K562 (cell line): Measurements from ENCODE around the gene CHML. TPM values are rescaled to one million over a fixed set of nuclear protein-coding genes. Genes with fewer than 3 reads are reported as not detected.

ENCODE experiments used
- ATAC-seq: fragments of 200-7000 bp; cut with Tn5 transposase; 3 replicates; pipeline ENCODE4 v1.9.1; 2020; ENCODE audit warnings: moderate library complexity
- BruUV-seq: library from RNA; stranded (reverse); fragments of 400-500 nt; replicated peaks from 2 replicates; lab custom pipeline; 2021; lab: Mats Ljungman, UMichigan
- CTCF ChIA-PET: fragments of 300-600 bp; formaldehyde crosslinking; extraction: SDS; loops from one replicate; lab custom pipeline; 2021; ENCODE audit warnings: low intra/inter-chr PET ratio; lab: Yijun Ruan, JAX
- POLR2A ChIA-PET: fragments of 300-600, 350-650 bp; sonication (Branson Sonifier 250); formaldehyde crosslinking; extraction: SDS; loops from one replicate; lab custom pipeline; 2021; ENCODE audit warnings: antibody characterized with exemption, inconsistent platforms; lab: Yijun Ruan, JAX
- DNase-seq, 4 experiments: peaks; one replicate each; pipeline versions ENCODE4 v3.0.0 to v3.0.0-alpha.2; 2011 to 2018; ENCODE audit warnings: low spot score in 3 of 4, mixed read lengths in 3 of 4; ENCODE audit errors: extremely low read depth in 1 of 4
- FAIRE-seq: peaks from 2 replicates; lab custom pipeline; 2011; peaks lifted over from hg19 to GRCh38; lab: Jason Lieb, UNC
- H2AFZ ChIP-seq: 2 replicates; pipeline ENCODE4 v1.6.0; 2011; ENCODE audit warnings: low read depth, low read length, control low read depth, inconsistent platforms
- H3K27ac ChIP-seq: fragments of 200-600 bp; 3 replicates; pipeline ENCODE4 v1.8.0; 2011; ENCODE audit warnings: low read depth, mild to moderate bottlenecking, control low read depth, inconsistent platforms, low read length, moderate library complexity, mixed read lengths; ENCODE audit errors: extremely low read depth
- H3K27me3 ChIP-seq, 2 experiments: fragments of 300-600 bp in 1 of 2; 2 replicates in 1 of 2; 3 replicates in 1 of 2; pipeline versions ENCODE4 v1.6.0 to v1.8.0; 2011; ENCODE audit warnings: inconsistent platforms in 2 of 2, low read length in 2 of 2, mild to moderate bottlenecking in 1 of 2, mixed read lengths in 1 of 2, moderate library complexity in 1 of 2; ENCODE audit not compliant: control insufficient read depth in 2 of 2, insufficient read depth in 2 of 2
- H3K36me3 ChIP-seq: fragments of 300-600 bp; 3 replicates; pipeline ENCODE4 v1.8.0; 2011; ENCODE audit warnings: mild to moderate bottlenecking, low read length, inconsistent platforms; ENCODE audit not compliant: control insufficient read depth, insufficient read depth
- H3K4me1 ChIP-seq, 2 experiments: fragments of 200-600 bp in 1 of 2; replicated peaks in 1 of 2; 2 replicates in 1 of 2; 3 replicates in 1 of 2; pipeline versions ENCODE4 v1.5.1 to v1.8.0; 2011; ENCODE audit warnings: inconsistent platforms in 2 of 2, low read length in 2 of 2, mild to moderate bottlenecking in 1 of 2, mixed read lengths in 1 of 2, moderate library complexity in 1 of 2; ENCODE audit not compliant: control insufficient read depth in 2 of 2, insufficient read depth in 2 of 2
- H3K4me2 ChIP-seq: 2 replicates; pipeline ENCODE4 v1.6.1; 2011; ENCODE audit warnings: low read length, control low read depth, inconsistent platforms, mixed read lengths; ENCODE audit not compliant: insufficient read depth
- H3K4me3 ChIP-seq: fragments of 200-600 bp; sonication (generic), shearing (Covaris generic); 2 replicates; pipeline ENCODE4 v1.5.1; 2016; ENCODE audit warnings: control low read depth, inconsistent platforms
- H3K79me2 ChIP-seq: fragments of 200-600 bp; 3 replicates; pipeline ENCODE4 v1.8.0; 2011; ENCODE audit warnings: low read length, inconsistent platforms; ENCODE audit not compliant: control insufficient read depth, insufficient read depth
- H3K9ac ChIP-seq, 2 experiments: 2 replicates each; pipeline versions ENCODE4 v1.6.0 to v1.6.1; 2011; ENCODE audit warnings: low read depth in 2 of 2, low read length in 2 of 2, control low read depth in 1 of 2, inconsistent platforms in 1 of 2, mild to moderate bottlenecking in 1 of 2, mixed read lengths in 1 of 2; ENCODE audit not compliant: insufficient read depth in 1 of 2
- H3K9me1 ChIP-seq: one replicate; pipeline ENCODE4 v1.6.0; 2011; ENCODE audit warnings: inconsistent platforms, mild to moderate bottlenecking, low read length, moderate library complexity; ENCODE audit not compliant: control insufficient read depth, insufficient read depth
- H3K9me3 ChIP-seq: replicated peaks from 2 replicates; pipeline ENCODE4 v1.5.1; 2011; ENCODE audit warnings: low read depth, low read length, inconsistent platforms; ENCODE audit not compliant: control insufficient read depth, insufficient read depth
- H4K20me1 ChIP-seq: replicated peaks from 2 replicates; pipeline ENCODE4 v1.6.1; 2011; ENCODE audit warnings: low read length, inconsistent platforms, mixed read lengths; ENCODE audit not compliant: control insufficient read depth, insufficient read depth
- L3MBTL2 ChIP-seq: fragments of 450-650 bp; IDR thresholded peaks from 2 replicates; pipeline ENCODE4 v1.6.1; 2016; ENCODE audit warnings: mild to moderate bottlenecking, moderate library complexity
- MTA2 ChIP-seq: fragments of 450-650 bp; IDR thresholded peaks from 2 replicates; pipeline ENCODE4 v1.6.1; 2016; ENCODE audit warnings: low read depth
- SMARCB1 ChIP-seq: IDR thresholded peaks from 2 replicates; pipeline ENCODE4 v1.6.1; 2011; ENCODE audit warnings: improper control_type of control experiment, low read depth; ENCODE audit not compliant: insufficient read length
- SREBF1 ChIP-seq: fragments of 150-350 bp; IDR thresholded peaks from 2 replicates; pipeline ENCODE4 v1.6.1; 2014; ENCODE audit warnings: antibody characterized with exemption, low read depth, low read length, borderline replicate concordance
- TEAD4 ChIP-seq, 2 experiments: sonication (generic) in 1 of 2; formaldehyde crosslinking in 1 of 2; IDR thresholded peaks; 2 replicates each; pipeline versions ENCODE4 v1.6.1 to v1.8.0; 2012 to 2022; ENCODE audit warnings: borderline replicate concordance in 1 of 2, inconsistent platforms in 1 of 2, low read length in 1 of 2, mild to moderate bottlenecking in 1 of 2, missing genetic modification reagents in 1 of 2
- ZKSCAN3 ChIP-seq: fragments of 250-450 bp; sonication (Bioruptor Pico); IDR thresholded peaks from 2 replicates; pipeline ENCODE4 v1.4.0; 2020
- ZNF121 ChIP-seq: sonication (generic); formaldehyde crosslinking; conservative IDR thresholded peaks from 2 replicates; pipeline ENCODE4 v1.8.0; 2022; ENCODE audit warnings: missing genetic modification reagents
- ZNF586 ChIP-seq: fragments of 450-650 bp; formaldehyde crosslinking; conservative IDR thresholded peaks from 2 replicates; pipeline ENCODE4 v1.4.0; 2020; ENCODE audit warnings: mild to moderate bottlenecking, moderate library complexity
- WGBS: fragments of 100-300 bp; shearing (Covaris generic); methylation state at CpG from one replicate; pipeline ENCODE4 v1.1.6; 2016; ENCODE audit warnings: low coverage, mixed read lengths; ENCODE audit not compliant: insufficient coverage; ENCODE audit errors: missing lambda C conversion rate; 5-methylcytosine and 5-hydroxymethylcytosine counted together
- in situ Hi-C: fragments of 300-500 bp; cut with MboI; formaldehyde crosslinking; loops from 4 replicates; pipeline ENCODE4 v1.15.0; 2018; ENCODE audit warnings: inconsistent platforms, mixed read lengths
- intact Hi-C: fragments of 100-400 bp; cut with micrococcal nuclease; formaldehyde crosslinking; loops from 2 replicates; pipeline ENCODE4 v1.14.2; 2022
- polyA plus RNA-seq, 8 experiments: library from polyadenylated mRNA; depleted of rRNA in 4 of 8; stranded (reverse) in 5 of 8; unstranded in 3 of 8; fragments of >200 nt; fragmentation: Nextera tagmentation in 2 of 8; fragmentation: Illumina TruSeq in 1 of 8; extraction: Ambion mirVana in 2 of 8; extraction: Trizol in 1 of 8; gene quantifications; 2 replicates each; pipeline versions ENCODE4 v1.2.1 to v1.2.3, GENCODE V29; 2011 to 2014; ENCODE audit warnings: inconsistent platforms in 1 of 8, missing spikeins in 1 of 8
- total RNA-seq, 7 experiments: library from RNA; depleted of rRNA in 6 of 7; stranded (reverse); fragments of >200 nt in 6 of 7; fragmentation: Illumina TruSeq in 2 of 7; extraction: Trizol in 2 of 7; gene quantifications; 2 replicates each; pipeline versions ENCODE4 v1.2.1 to v1.2.3, GENCODE V29; 2011 to 2021; ENCODE audit warnings: low replicate concordance in 1 of 7

Gene CHML
- total and polyA plus RNA-seq, 9 of the 15 experiments (the other 6 are each of a cell fraction or from before 2014, with no cell fraction given) = 13.0 to 88.3 (median 62.8) TPM

GRCh38 chr1:241590719-241591118, 49.5 kb downstream of the CHML start:
- intact Hi-C loops = loop anchor here (10.0 kb wide), 1 partner anchor 706 kb away; no protein-coding TSS in a partner anchor
- H3K27ac ChIP-seq = no peak overlapping the region
- H2AFZ ChIP-seq = no peak overlapping the region
- H3K4me2 ChIP-seq = no peak overlapping the region
- H3K9me3 ChIP-seq = no peaks in the 10 kb centered on the region
- peak in 1 of 4 experiments; percentile 3 for DNase-seq
- 4% methylated on average over 4 of the region's 4 CpGs for WGBS
- no peaks in the 10 kb centered on the region for H3K79me2 ChIP-seq
- H3K9me1 ChIP-seq = no peaks in the 10 kb centered on the region
- no peaks in the 10 kb centered on the region for H3K27me3 ChIP-seq
- peaks cover 5% of the 10 kb centered on the region; the same call in 1 of the 3 replicates for H3K36me3 ChIP-seq
- BruUV-seq = no TSS peak
- no peak overlapping the region for H3K4me3 ChIP-seq
- POLR2A ChIA-PET = interaction anchor here (0.6 kb wide), 2 partner anchors 127 to 324 kb away, joined by 3 read pairs; no protein-coding TSS in a partner anchor
- no peaks in the 10 kb centered on the region for H3K4me1 ChIP-seq
- no peak for TF ChIP-seq SREBF1
- TF ChIP-seq SMARCB1 = no peak
- no peak for TF ChIP-seq MTA2
- TF ChIP-seq TEAD4 (IDR thresholded peaks at IDR 0.05; ENCODE audit: low read length) = no peak
- no peak for TF ChIP-seq TEAD4 (CRISPR knock-in tag; IDR thresholded peaks at IDR 0.05; ENCODE audit: borderline replicate concordance)
- no peak for TF ChIP-seq L3MBTL2
- TF ChIP-seq ZKSCAN3 (CRISPR knock-in tag) = no peak
- TF ChIP-seq ZNF121 = no peak
- no peak for TF ChIP-seq ZNF586 (CRISPR knock-in tag)
- TF ChIP-seq, all 486 proteins: peak for 0
- in situ Hi-C loops = loop anchor here (5.0 kb wide), 1 partner anchor 38 kb away; no protein-coding TSS in a partner anchor
- ATAC-seq = peak; percentile 68
- Histone ChIP-seq H4K20me1 (no peaks in the 10 kb centered on the region), H3K9ac (no peak overlapping the region; a peak in 1 of 4 replicates)
- CTCF ChIA-PET = no interaction called here
- no peak for FAIRE-seq

Other genes starting within 250 kb of the CHML start
- 130 and 160 TPM in 2 replicates for gene FH, start 120.6 kb downstream of the CHML start, total RNA-seq (2014; rRNA removed)
- gene FH, start 120.6 kb downstream of the CHML start, total RNA-seq (2014; rRNA removed; fragmentation: Illumina TruSeq; extraction: Trizol) = 240 and 270 TPM in 2 replicates
- 214 and 215 TPM in 2 replicates for gene FH, start 120.6 kb downstream of the CHML start, total RNA-seq (2015; rRNA removed; fragmentation: Illumina TruSeq; extraction: Trizol)
- 208 and 211 TPM in 2 replicates for gene FH, start 120.6 kb downstream of the CHML start, total RNA-seq (2021)
- 184 and 233 TPM in 2 replicates for gene FH, start 120.6 kb downstream of the CHML start, polyA plus RNA-seq (2011; rRNA removed)
- 187 and 196 TPM in 2 replicates for gene FH, start 120.6 kb downstream of the CHML start, polyA plus RNA-seq (2014; fragmentation: Illumina TruSeq; extraction: Trizol)
- gene FH, start 120.6 kb downstream of the CHML start, polyA plus RNA-seq (2014; fragmentation: Nextera tagmentation; extraction: Ambion mirVana) = 100 to 1,000 TPM; 117 to 163 TPM
- gene FH, start 120.6 kb downstream of the CHML start, polyA plus RNA-seq (2014; rRNA removed) = 224 and 237 TPM in 2 replicates
- gene KMO, start 108.0 kb downstream of the CHML start, total RNA-seq (2014; rRNA removed) = not detected in 2 replicates
- not detected in 2 replicates for gene KMO, start 108.0 kb downstream of the CHML start, total RNA-seq (2014; rRNA removed; fragmentation: Illumina TruSeq; extraction: Trizol)
- 0.11 and 0.19 TPM in 2 replicates for gene KMO, start 108.0 kb downstream of the CHML start, total RNA-seq (2015; rRNA removed; fragmentation: Illumina TruSeq; extraction: Trizol)
- not detected in 2 replicates for gene KMO, start 108.0 kb downstream of the CHML start, total RNA-seq (2021)
- 0.01 and 0.03 TPM in 2 replicates for gene KMO, start 108.0 kb downstream of the CHML start, polyA plus RNA-seq (2011; rRNA removed)
- not detected in 2 replicates for gene KMO, start 108.0 kb downstream of the CHML start, polyA plus RNA-seq (2014; fragmentation: Illumina TruSeq; extraction: Trizol)
- gene KMO, start 108.0 kb downstream of the CHML start, polyA plus RNA-seq (2014; fragmentation: Nextera tagmentation; extraction: Ambion mirVana) = under 1 TPM in 1 of 2 experiments, not detected in 1; 0.01 TPM
- gene KMO, start 108.0 kb downstream of the CHML start, polyA plus RNA-seq (2014; rRNA removed) = 0.04 TPM in 1 of 2 replicates, not detected in the other
- gene OPN3, start within 50 bp of the CHML start, total RNA-seq (2014; rRNA removed) = 19.3 and 24.3 TPM in 2 replicates
- gene OPN3, start within 50 bp of the CHML start, total RNA-seq (2014; rRNA removed; fragmentation: Illumina TruSeq; extraction: Trizol) = 20.2 and 21.2 TPM in 2 replicates
- gene OPN3, start within 50 bp of the CHML start, total RNA-seq (2015; rRNA removed; fragmentation: Illumina TruSeq; extraction: Trizol) = 17.0 and 17.7 TPM in 2 replicates
- gene OPN3, start within 50 bp of the CHML start, total RNA-seq (2021) = 16.4 and 18.1 TPM in 2 replicates
- gene OPN3, start within 50 bp of the CHML start, polyA plus RNA-seq (2011; rRNA removed) = 34.6 and 35.8 TPM in 2 replicates
- 18.1 and 22.1 TPM in 2 replicates for gene OPN3, start within 50 bp of the CHML start, polyA plus RNA-seq (2014; fragmentation: Illumina TruSeq; extraction: Trizol)
- 1 to 10 TPM; 4.2 to 6.3 TPM for gene OPN3, start within 50 bp of the CHML start, polyA plus RNA-seq (2014; fragmentation: Nextera tagmentation; extraction: Ambion mirVana)
- 11.6 and 19.6 TPM in 2 replicates for gene OPN3, start within 50 bp of the CHML start, polyA plus RNA-seq (2014; rRNA removed)
- gene WDR64, start 11.9 kb upstream of the CHML start, total RNA-seq (2014; rRNA removed) = not detected in 2 replicates
- 0.06 and 0.29 TPM in 2 replicates for gene WDR64, start 11.9 kb upstream of the CHML start, total RNA-seq (2014; rRNA removed; fragmentation: Illumina TruSeq; extraction: Trizol)
- not detected in 2 replicates for gene WDR64, start 11.9 kb upstream of the CHML start, total RNA-seq (2015; rRNA removed; fragmentation: Illumina TruSeq; extraction: Trizol)
- gene WDR64, start 11.9 kb upstream of the CHML start, total RNA-seq (2021) = not detected in 2 replicates
- not detected in 2 replicates for gene WDR64, start 11.9 kb upstream of the CHML start, polyA plus RNA-seq (2011; rRNA removed)
- 0.06 and 0.08 TPM in 2 replicates for gene WDR64, start 11.9 kb upstream of the CHML start, polyA plus RNA-seq (2014; fragmentation: Illumina TruSeq; extraction: Trizol)
- under 1 TPM; 0.17 to 0.21 TPM for gene WDR64, start 11.9 kb upstream of the CHML start, polyA plus RNA-seq (2014; fragmentation: Nextera tagmentation; extraction: Ambion mirVana)
- gene WDR64, start 11.9 kb upstream of the CHML start, polyA plus RNA-seq (2014; rRNA removed) = not detected in 2 replicates
- 79.6 and 95.1 TPM in 2 replicates for gene EXO1, start 207.8 kb upstream of the CHML start, total RNA-seq (2014; rRNA removed)
- 125 and 135 TPM in 2 replicates for gene EXO1, start 207.8 kb upstream of the CHML start, total RNA-seq (2014; rRNA removed; fragmentation: Illumina TruSeq; extraction: Trizol)
- gene EXO1, start 207.8 kb upstream of the CHML start, total RNA-seq (2015; rRNA removed; fragmentation: Illumina TruSeq; extraction: Trizol) = 101 and 108 TPM in 2 replicates
- 101 and 107 TPM in 2 replicates for gene EXO1, start 207.8 kb upstream of the CHML start, total RNA-seq (2021)
- 54.6 and 65.9 TPM in 2 replicates for gene EXO1, start 207.8 kb upstream of the CHML start, polyA plus RNA-seq (2011; rRNA removed)
- 105 and 116 TPM in 2 replicates for gene EXO1, start 207.8 kb upstream of the CHML start, polyA plus RNA-seq (2014; fragmentation: Illumina TruSeq; extraction: Trizol)
- 10 to 100 TPM; 36.0 to 83.9 TPM for gene EXO1, start 207.8 kb upstream of the CHML start, polyA plus RNA-seq (2014; fragmentation: Nextera tagmentation; extraction: Ambion mirVana)
- 69.5 and 71.9 TPM in 2 replicates for gene EXO1, start 207.8 kb upstream of the CHML start, polyA plus RNA-seq (2014; rRNA removed)